GM12864 (cell line): ENCODE results near the gene RALGAPA1.
A peak's percentile ranks its signal among the peaks of the same experiment; 100 is the strongest.
"Not testable (repeated sequence)": the region's sequence is repeated elsewhere in the genome, so short reads cannot be mapped to it uniquely, and the experiment has no call there.

Experiments
- DNase-seq: peaks from one replicate; pipeline ENCODE4 v3.0.0-alpha.2; 2011; ENCODE audit warnings: low read depth
- H3K4me3 ChIP-seq: 2 replicates; pipeline ENCODE4 v1.5.1; 2011; ENCODE audit warnings: mild to moderate bottlenecking, low read depth, low read length, control low read depth
- CTCF ChIP-seq: IDR thresholded peaks from 2 replicates; pipeline ENCODE4 v1.5.1; 2011; ENCODE audit warnings: low read depth, mild to moderate bottlenecking, moderate library complexity, low read length, control low read depth, inconsistent platforms; ENCODE audit errors: missing control alignments

Gene RALGAPA1

GRCh38 chr14:35827678-35828472 lies 18.8 kb upstream of the RALGAPA1 start:
- peak overlapping the region; percentile 71; the same call in 1 of the 2 replicates for H3K4me3 ChIP-seq
- TF ChIP-seq CTCF = no peak
- DNase-seq = no peak

- TF ChIP-seq CTCF = no peak
- H3K4me3 ChIP-seq = peak overlapping the region; percentile 71
- no peak for DNase-seq
Observed at GRCh38 chr14:35826952-35827416, 17.9 kb upstream of the RALGAPA1 start.

- H3K4me3 ChIP-seq = peak within 1 kb of the TSS; percentile 71
- no peak for TF ChIP-seq CTCF
- DNase-seq = peak; percentile 97
Observed at GRCh38 chr14:35826218-35826951, 17.3 kb upstream of the RALGAPA1 start, which contains the start of gene BRMS1L. BRMS1L (plus strand) TSS chr14:35826338; CDS start chr14:35826517, 179 bp downstream.

- no peak for TF ChIP-seq CTCF
- DNase-seq = no peak
Observed at GRCh38 chr14:35825968-35826217, 16.8 kb upstream of the RALGAPA1 start.

GRCh38 chr14:35824446-35825165 lies 15.5 kb upstream of the RALGAPA1 start:
- DNase-seq, H3K4me3 ChIP-seq: not testable (repeated sequence)

More at GRCh38 chr14:35825968-35826217, 16.8 kb upstream of the RALGAPA1 start:
- H3K4me3 ChIP-seq = peak overlapping the region; percentile 71

GRCh38 chr14:35822501-35822900 lies 13.4 kb upstream of the RALGAPA1 start:
- TF ChIP-seq CTCF = no peak
- DNase-seq = no peak
- H3K4me3 ChIP-seq = no peak overlapping the region
